ENCODE results near the gene F2RL3.

Gene F2RL3

GRCh38 chr19:16875584-16876555, 12.9 kb upstream of the F2RL3 start:
- no peak for DNase-seq (ENCODE audit: low read depth)

GRCh38 chr19:16876904-16877361, 11.9 kb upstream of the F2RL3 start:
- DNase-seq (ENCODE audit: low read depth): no peak

GRCh38 chr19:16877581-16877980, 11.2 kb upstream of the F2RL3 start:
- no peak for DNase-seq (ENCODE audit: low read depth)

- DNase-seq (ENCODE audit: low read depth): no peak
Observed at GRCh38 chr19:16878181-16878965, 10.4 kb upstream of the F2RL3 start.

GRCh38 chr19:16880884-16881554, 7.8 kb upstream of the F2RL3 start:
- DNase-seq (ENCODE audit: low read depth): no peak

- DNase-seq (ENCODE audit: low read depth): no peak
Observed at GRCh38 chr19:16882146-16882545, 6.7 kb upstream of the F2RL3 start.

- DNase-seq (ENCODE audit: low read depth): no peak
Observed at GRCh38 chr19:16883522-16883921, 5.3 kb upstream of the F2RL3 start.

- DNase-seq (ENCODE audit: low read depth): no peak
Observed at GRCh38 chr19:16885166-16885565, 3.6 kb upstream of the F2RL3 start.

- DNase-seq (ENCODE audit: low read depth): no peak
Observed at GRCh38 chr19:16886305-16886880, 2.4 kb upstream of the F2RL3 start.

GRCh38 chr19:16887353-16888265, 1.2 kb upstream of the F2RL3 start:
- no peak for DNase-seq (ENCODE audit: low read depth)

- DNase-seq (ENCODE audit: low read depth): no peak
Observed at GRCh38 chr19:16889366-16889882, 625 bp downstream of the F2RL3 start.

GRCh38 chr19:16889883-16890460, 1.2 kb downstream of the F2RL3 start:
- DNase-seq (ENCODE audit: low read depth): no peak

- no peak for DNase-seq (ENCODE audit: low read depth)
Observed at GRCh38 chr19:16890461-16891184, 1.8 kb downstream of the F2RL3 start.

GRCh38 chr19:16891696-16892382, 3.0 kb downstream of the F2RL3 start:
- DNase-seq (ENCODE audit: low read depth): no peak

GRCh38 chr19:16892436-16892835, 3.6 kb downstream of the F2RL3 start:
- DNase-seq (ENCODE audit: low read depth): no peak

- DNase-seq (ENCODE audit: low read depth): no peak
Observed at GRCh38 chr19:16892868-16893685, 4.3 kb downstream of the F2RL3 start.

GRCh38 chr19:16893686-16893989, 4.8 kb downstream of the F2RL3 start:
- DNase-seq (ENCODE audit: low read depth): no peak

- DNase-seq (ENCODE audit: low read depth): no peak
Observed at GRCh38 chr19:16894080-16894479, 5.3 kb downstream of the F2RL3 start.

All from stimulated activated CD8-positive, alpha-beta memory T cell treated with anti-CD3 and anti-CD28 coated beads, Interleukin-12 subunit alpha, Interleukin-12 subunit beta, amount 100 ng/mL, for 1 hour (primary cell).